Lower leg skin (tissue), 3 donors: ENCODE results near the gene DMXL1.

Source experiments
- CTCF ChIP-seq, 3 donors: fragments of 450-650 bp; IDR thresholded peaks; one replicate each; pipeline ENCODE4 v1.5.1; 2016; ENCODE audit warnings: antibody characterized with exemption in 3 of 3, mild to moderate bottlenecking in 3 of 3, moderate library complexity in 2 of 3
- POLR2A ChIP-seq, 2 donors: fragments of 450-650 bp; IDR thresholded peaks; one replicate each; pipeline ENCODE4 v1.6.1; 2016 to 2017; ENCODE audit warnings: antibody characterized with exemption in 2 of 2, mild to moderate bottlenecking in 1 of 2, moderate library complexity in 1 of 2

- no peak for TF ChIP-seq CTCF (IDR thresholded peaks at IDR 0.05)
- TF ChIP-seq POLR2A (IDR thresholded peaks at IDR 0.05): no peak
Observed at GRCh38 chr5:119239119-119239417, 168.2 kb downstream of the DMXL1 start.
